Ishikawa (cell line): Measurements from ENCODE around the gene MRPL36.

ENCODE experiments used
- CEBPB ChIP-seq: IDR thresholded peaks from 2 replicates; pipeline ENCODE4 v1.6.1; 2012
- CREB1 ChIP-seq: IDR thresholded peaks from 2 replicates; pipeline ENCODE4 v1.6.1; 2012; ENCODE audit warnings: low read depth
- EGR1 ChIP-seq: IDR thresholded peaks from 2 replicates; pipeline ENCODE4 v1.6.1; 2012
- EP300 ChIP-seq: IDR thresholded peaks from 2 replicates; pipeline ENCODE4 v1.6.1; 2012; ENCODE audit warnings: borderline replicate concordance
- FOXM1 ChIP-seq: IDR thresholded peaks from 2 replicates; pipeline ENCODE4 v1.6.1; 2012; ENCODE audit warnings: low read depth, borderline replicate concordance
- MAX ChIP-seq: IDR thresholded peaks from 2 replicates; pipeline ENCODE4 v1.6.1; 2012
- NFIC ChIP-seq: IDR thresholded peaks from 2 replicates; pipeline ENCODE4 v1.6.1; 2012
- RAD21 ChIP-seq: IDR thresholded peaks from 2 replicates; pipeline ENCODE4 v1.6.1; 2012; ENCODE audit warnings: low read depth
- TAF1 ChIP-seq: IDR thresholded peaks from 2 replicates; pipeline ENCODE4 v1.6.1; 2012; ENCODE audit warnings: low read depth, mild to moderate bottlenecking
- TCF12 ChIP-seq: IDR thresholded peaks from 2 replicates; pipeline ENCODE4 v1.6.1; 2012; ENCODE audit warnings: low read depth
- TEAD4 ChIP-seq: IDR thresholded peaks from 2 replicates; pipeline ENCODE4 v1.6.1; 2012
- USF1 ChIP-seq: IDR thresholded peaks from 2 replicates; pipeline ENCODE4 v1.6.1; 2012
- YY1 ChIP-seq: IDR thresholded peaks from 2 replicates; pipeline ENCODE4 v1.6.1; 2012; ENCODE audit warnings: low read depth
- ZBTB7A ChIP-seq: IDR thresholded peaks from 2 replicates; pipeline ENCODE4 v1.6.1; 2012; ENCODE audit warnings: low read depth
- TF ChIP-seq, protein P1 (sequence below): IDR thresholded peaks from 2 replicates; pipeline ENCODE4 v1.6.1; 2012; ENCODE audit warnings: low read depth, mild to moderate bottlenecking

Gene MRPL36

DNA sequence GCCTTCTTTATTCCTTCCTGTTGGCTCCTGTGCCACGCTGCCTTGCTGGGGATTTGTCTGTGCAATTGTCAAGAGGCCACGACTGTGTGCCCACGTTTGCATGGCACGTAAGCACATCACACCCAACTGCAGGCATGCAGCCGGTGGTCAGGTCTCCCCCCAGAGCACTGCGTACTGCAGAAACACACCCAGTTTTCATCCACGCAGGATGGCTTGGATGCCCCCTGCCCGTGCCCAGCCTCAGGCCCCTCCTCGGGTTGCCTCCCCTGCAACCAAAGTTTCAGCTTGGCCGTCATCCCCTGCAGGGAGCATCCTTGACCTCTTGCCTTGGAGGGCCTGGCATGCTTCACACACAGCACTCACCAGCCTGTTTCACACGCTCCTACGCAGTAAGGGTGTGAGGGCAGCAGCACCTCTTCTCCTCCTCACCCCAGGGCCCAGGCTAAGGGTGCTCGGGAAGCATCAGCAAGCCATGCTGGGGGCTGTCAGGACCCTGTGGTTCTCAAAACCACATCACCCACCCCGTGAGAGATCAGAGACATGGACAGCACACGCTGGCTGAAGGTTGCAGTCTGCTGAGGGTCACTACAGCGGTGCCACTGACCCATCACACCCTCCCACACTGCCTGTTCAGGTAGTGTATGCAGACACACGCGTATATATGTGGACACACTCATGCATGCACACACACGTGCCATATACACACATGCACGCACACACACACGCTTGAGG, 3.1 kb downstream of the MRPL36 start:
- TF ChIP-seq TAF1: no peak
- no peak for TF ChIP-seq NFIC
- no peak for TF ChIP-seq CEBPB
- no peak for TF ChIP-seq USF1
- no peak for TF ChIP-seq FOXM1
- no peak for TF ChIP-seq RAD21
- no peak for TF ChIP-seq EP300
- no peak for TF ChIP-seq YY1
- TF ChIP-seq EGR1: no peak
- TF ChIP-seq, protein P1, sequence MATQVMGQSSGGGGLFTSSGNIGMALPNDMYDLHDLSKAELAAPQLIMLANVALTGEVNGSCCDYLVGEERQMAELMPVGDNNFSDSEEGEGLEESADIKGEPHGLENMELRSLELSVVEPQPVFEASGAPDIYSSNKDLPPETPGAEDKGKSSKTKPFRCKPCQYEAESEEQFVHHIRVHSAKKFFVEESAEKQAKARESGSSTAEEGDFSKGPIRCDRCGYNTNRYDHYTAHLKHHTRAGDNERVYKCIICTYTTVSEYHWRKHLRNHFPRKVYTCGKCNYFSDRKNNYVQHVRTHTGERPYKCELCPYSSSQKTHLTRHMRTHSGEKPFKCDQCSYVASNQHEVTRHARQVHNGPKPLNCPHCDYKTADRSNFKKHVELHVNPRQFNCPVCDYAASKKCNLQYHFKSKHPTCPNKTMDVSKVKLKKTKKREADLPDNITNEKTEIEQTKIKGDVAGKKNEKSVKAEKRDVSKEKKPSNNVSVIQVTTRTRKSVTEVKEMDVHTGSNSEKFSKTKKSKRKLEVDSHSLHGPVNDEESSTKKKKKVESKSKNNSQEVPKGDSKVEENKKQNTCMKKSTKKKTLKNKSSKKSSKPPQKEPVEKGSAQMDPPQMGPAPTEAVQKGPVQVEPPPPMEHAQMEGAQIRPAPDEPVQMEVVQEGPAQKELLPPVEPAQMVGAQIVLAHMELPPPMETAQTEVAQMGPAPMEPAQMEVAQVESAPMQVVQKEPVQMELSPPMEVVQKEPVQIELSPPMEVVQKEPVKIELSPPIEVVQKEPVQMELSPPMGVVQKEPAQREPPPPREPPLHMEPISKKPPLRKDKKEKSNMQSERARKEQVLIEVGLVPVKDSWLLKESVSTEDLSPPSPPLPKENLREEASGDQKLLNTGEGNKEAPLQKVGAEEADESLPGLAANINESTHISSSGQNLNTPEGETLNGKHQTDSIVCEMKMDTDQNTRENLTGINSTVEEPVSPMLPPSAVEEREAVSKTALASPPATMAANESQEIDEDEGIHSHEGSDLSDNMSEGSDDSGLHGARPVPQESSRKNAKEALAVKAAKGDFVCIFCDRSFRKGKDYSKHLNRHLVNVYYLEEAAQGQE: no peak
- no peak for TF ChIP-seq MAX
- no peak for TF ChIP-seq TEAD4
- no peak for TF ChIP-seq TCF12

DNA sequence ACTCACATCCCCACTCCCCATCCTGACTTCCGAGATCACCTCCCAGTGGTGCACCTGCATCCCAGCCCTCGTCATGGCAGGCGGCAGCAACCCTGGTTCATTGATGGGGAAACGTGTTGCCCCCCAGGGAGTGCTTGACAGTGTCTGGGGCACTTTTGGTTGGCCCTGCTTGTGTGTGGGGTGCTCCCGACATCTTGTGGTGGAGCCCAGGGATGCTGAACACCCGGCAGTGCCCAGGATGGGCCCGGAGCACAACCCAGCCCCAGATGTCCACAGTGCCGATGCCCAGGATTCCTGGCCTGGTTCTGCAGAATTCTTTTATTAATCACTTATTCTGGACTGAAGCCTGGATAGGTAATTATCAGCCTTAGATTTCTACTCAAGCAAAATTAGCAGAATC, 3.7 kb downstream of the MRPL36 start:
- TF ChIP-seq USF1 (no peak), TEAD4 (no peak), TAF1 (no peak), CEBPB (no peak), CREB1 (no peak), YY1 (no peak), RAD21 (no peak), EGR1 (no peak), ZBTB7A (no peak), FOXM1 (no peak), EP300 (no peak), MAX (no peak), TCF12 (no peak), NFIC (no peak)
- TF ChIP-seq, protein P1: no peak

DNA sequence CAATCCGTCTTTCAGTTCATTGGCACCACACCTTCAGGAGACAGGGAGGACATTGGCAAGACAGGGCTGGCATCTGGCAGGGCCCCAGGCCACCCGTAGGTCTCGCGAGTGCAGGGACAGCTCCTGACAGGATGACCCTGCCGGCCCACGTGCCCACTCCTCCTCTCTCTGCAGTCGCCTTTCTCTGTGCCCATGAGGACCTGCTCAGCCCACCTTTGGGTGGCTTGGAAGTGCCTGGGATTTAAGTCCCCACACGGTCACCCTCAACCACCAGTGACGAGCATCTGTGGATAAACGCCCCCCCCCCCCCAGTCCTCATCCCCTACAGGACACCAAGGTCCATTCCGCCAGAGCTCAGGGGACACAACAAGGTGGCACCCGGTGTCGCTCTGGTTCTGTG, 4.1 kb downstream of the MRPL36 start:
- TF ChIP-seq EGR1: no peak
- TF ChIP-seq USF1: no peak
- no peak for TF ChIP-seq FOXM1
- no peak for TF ChIP-seq MAX
- TF ChIP-seq EP300: no peak
- no peak for TF ChIP-seq TCF12
- TF ChIP-seq CEBPB: no peak
- TF ChIP-seq, protein P1: no peak
- no peak for TF ChIP-seq TAF1
- no peak for TF ChIP-seq TEAD4
- TF ChIP-seq CREB1: no peak
- no peak for TF ChIP-seq NFIC
- TF ChIP-seq YY1: no peak
- no peak for TF ChIP-seq ZBTB7A
- TF ChIP-seq RAD21: no peak
